Mucosa of rectum (tissue), 2 donors: ENCODE data around the gene SMARCAD1.
"Not testable (repeated sequence)": the region's sequence is repeated elsewhere in the genome, so short reads cannot be mapped to it uniquely, and the experiment has no call there.

Source experiments
- H3K27ac ChIP-seq, 2 donors: one replicate each; pipeline ENCODE4 v1.7.0; 2013; ENCODE audit warnings: inconsistent platforms in 2 of 2, low read depth in 2 of 2, low read length in 2 of 2
- H3K27me3 ChIP-seq, 2 donors: one replicate each; pipeline ENCODE4 v1.7.0; 2013; ENCODE audit warnings: low read length in 2 of 2; ENCODE audit not compliant: control insufficient read depth in 2 of 2, insufficient read depth in 2 of 2
- H3K36me3 ChIP-seq, 2 donors: one replicate each; pipeline ENCODE4 v1.7.0; 2013; ENCODE audit warnings: low read length in 2 of 2; ENCODE audit not compliant: control insufficient read depth in 2 of 2, insufficient read depth in 2 of 2
- H3K4me1 ChIP-seq, 2 donors: one replicate each; pipeline ENCODE4 v1.7.0; 2013; ENCODE audit warnings: low read length in 2 of 2, mild to moderate bottlenecking in 1 of 2; ENCODE audit not compliant: control insufficient read depth in 2 of 2, insufficient read depth in 2 of 2
- H3K4me3 ChIP-seq, 2 donors: one replicate each; pipeline ENCODE4 v1.7.0; 2013; ENCODE audit warnings: low read length in 2 of 2
- H3K9ac ChIP-seq, 2 donors: one replicate each; pipeline ENCODE4 v1.7.0; 2013; ENCODE audit warnings: low read length in 2 of 2, low read depth in 1 of 2, mild to moderate bottlenecking in 1 of 2
- H3K9me3 ChIP-seq, 2 donors: one replicate each; pipeline ENCODE4 v1.7.0; 2013; ENCODE audit warnings: low read length in 2 of 2; ENCODE audit not compliant: control insufficient read depth in 2 of 2
- donor health status: healthy.
- donor health status: Normal muscosa, but diverticular disease.

The SMARCAD1 gene

DNA sequence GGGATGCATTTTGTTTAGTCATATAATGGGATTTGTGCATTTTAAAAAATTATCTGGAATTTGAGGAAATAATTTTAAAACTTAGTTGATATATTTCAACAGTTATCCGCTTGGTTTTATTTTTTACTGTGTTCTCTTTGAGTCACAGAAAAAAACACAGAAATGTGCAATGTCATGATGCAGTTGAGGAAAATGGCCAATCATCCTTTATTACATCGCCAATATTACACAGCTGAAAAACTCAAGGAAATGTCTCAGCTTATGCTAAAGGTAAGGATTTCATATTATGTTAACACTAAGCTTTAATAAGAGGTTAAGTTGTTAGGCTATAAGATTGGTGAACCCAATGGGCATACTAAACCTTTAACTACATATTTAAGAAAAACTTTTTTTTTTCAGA lies 71.1 kb downstream of the SMARCAD1 start:
- Histone ChIP-seq H3K36me3 (peaks cover 46 to 57% of the 10 kb centered on the region in 2 donors), H3K27me3 (no peaks in the 10 kb centered on the region), H3K9me3 (no peaks in the 10 kb centered on the region), H3K9ac (no peak overlapping the region), H3K27ac (no peak overlapping the region), H3K4me1 (no peaks in the 10 kb centered on the region), H3K4me3 (no peak overlapping the region)

DNA sequence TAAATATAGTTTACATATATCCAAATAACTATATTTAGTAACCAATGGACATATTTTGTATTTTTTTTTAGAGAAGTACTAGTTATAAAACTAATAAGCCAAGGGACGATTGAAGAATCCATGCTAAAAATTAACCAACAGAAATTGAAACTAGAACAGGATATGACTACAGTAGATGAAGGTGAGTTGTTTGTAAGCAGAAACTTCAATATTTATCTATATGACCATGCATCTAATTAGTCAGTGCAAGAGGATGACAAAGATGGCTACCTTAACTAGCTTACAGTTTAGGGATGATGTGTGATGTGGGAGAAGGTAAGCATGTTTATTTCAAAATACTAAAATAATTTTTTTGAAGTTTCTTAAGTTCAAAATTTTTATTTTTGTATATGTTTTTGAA lies 77.2 kb downstream of the SMARCAD1 start:
- H3K9me3 ChIP-seq = no peaks in the 10 kb centered on the region
- no peak overlapping the region for H3K4me3 ChIP-seq
- peaks cover 27 to 31% of the 10 kb centered on the region in 2 donors for H3K36me3 ChIP-seq
- no peaks in the 10 kb centered on the region for H3K4me1 ChIP-seq
- no peak overlapping the region for H3K27ac ChIP-seq
- H3K9ac ChIP-seq = no peak overlapping the region
- no peaks in the 10 kb centered on the region for H3K27me3 ChIP-seq

DNA sequence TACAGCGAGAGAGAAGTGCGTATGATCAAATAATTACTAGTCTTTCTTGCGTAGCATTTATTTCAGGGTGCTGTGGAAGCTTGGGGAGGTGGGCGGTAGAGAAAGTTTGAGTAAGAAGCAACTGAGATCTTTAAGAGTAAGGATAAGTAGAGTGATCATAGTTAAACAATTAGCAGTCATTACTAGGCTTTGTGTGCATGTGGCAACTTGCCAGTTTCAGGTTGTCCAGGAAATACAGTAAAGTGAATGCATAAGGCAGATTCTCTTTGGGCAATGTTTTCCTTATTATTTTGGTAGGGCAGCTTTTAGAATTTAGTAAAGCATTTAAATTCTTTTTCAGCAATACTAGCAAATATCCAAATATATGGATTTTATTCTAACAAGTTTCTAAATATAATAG lies 78.0 kb downstream of the SMARCAD1 start:
- no peak overlapping the region for H3K27ac ChIP-seq
- peaks cover 26 to 33% of the 10 kb centered on the region in 2 donors for H3K36me3 ChIP-seq
- no peak overlapping the region for H3K4me3 ChIP-seq
- no peaks in the 10 kb centered on the region for H3K4me1 ChIP-seq
- no peak overlapping the region for H3K9ac ChIP-seq
- no peaks in the 10 kb centered on the region for H3K9me3 ChIP-seq
- H3K27me3 ChIP-seq = no peaks in the 10 kb centered on the region

DNA sequence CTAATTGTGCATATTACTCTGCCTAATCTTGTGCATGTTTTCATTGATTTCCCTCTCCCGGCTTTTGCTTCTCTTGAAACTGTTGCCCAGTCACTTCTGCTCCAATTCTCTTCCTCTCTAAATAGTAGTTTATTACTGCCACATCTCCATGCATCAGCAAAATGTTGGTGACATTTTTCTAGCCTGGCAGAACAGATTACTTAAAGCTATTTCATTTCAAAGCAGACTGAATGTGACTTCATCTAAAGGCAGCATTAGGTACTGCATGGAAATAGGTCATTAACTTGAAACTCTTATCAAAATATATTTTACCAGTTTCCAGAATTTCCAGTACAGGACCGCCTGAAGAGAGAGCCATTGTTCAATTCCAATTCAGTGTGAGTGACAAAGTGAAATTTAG lies 82.6 kb downstream of the SMARCAD1 start:
- Histone ChIP-seq H3K9me3 (no peaks in the 10 kb centered on the region), H3K36me3 (peaks cover 2 to 12% of the 10 kb centered on the region in 2 donors)

DNA sequence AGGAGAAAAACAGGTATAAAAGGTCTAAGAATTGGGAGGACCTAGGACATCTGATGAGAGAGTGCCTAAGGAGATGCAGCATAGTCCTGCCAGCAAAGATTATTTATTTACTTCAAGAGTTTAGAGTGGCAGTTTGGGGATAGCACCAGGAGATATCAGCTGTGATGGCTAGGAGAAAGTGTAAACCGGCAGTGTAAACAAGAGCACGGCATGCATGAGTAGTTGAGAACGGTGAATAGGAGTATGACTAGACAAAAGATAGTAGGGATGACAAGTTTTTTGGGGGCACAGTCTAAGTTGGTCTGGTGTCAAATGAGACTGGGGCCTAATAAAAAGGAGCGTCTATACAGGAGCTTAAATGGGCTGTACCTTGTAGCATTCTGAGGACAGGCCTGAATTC lies 86.3 kb downstream of the SMARCAD1 start:
- not testable (repeated sequence) for H3K4me3 ChIP-seq, H3K36me3 ChIP-seq, H3K4me1 ChIP-seq, H3K9me3 ChIP-seq, H3K27ac ChIP-seq, H3K9ac ChIP-seq, H3K27me3 ChIP-seq

More for the DNA sequence above, 82.6 kb downstream of the SMARCAD1 start:
- Histone ChIP-seq H3K27me3 (no peaks in the 10 kb centered on the region), H3K27ac (no peak overlapping the region), H3K4me1 (no peaks in the 10 kb centered on the region), H3K9ac (no peak overlapping the region), H3K4me3 (no peak overlapping the region)

DNA sequence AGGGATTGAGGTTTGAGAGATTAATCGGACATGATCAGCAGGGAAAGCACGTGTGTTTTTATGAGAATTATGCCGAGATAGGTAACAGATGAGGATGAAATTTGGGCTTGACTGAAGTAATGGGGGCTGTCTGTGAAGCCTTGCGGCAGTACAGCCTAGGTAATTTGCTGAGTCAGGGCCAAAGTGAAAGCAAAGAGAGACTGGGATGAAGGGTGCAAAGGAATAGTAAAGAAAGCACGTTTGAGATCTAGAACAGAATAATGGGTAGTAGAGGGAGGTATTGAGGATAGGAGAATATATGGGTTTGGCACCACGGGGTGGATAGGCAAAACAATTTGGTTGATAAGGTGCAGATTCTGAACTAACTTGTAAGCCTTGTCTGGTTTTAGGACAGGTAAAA lies 87.8 kb downstream of the SMARCAD1 start:
- H3K4me1 ChIP-seq, H3K36me3 ChIP-seq, H3K27ac ChIP-seq, H3K4me3 ChIP-seq, H3K27me3 ChIP-seq, H3K9me3 ChIP-seq, H3K9ac ChIP-seq: not testable (repeated sequence)

DNA sequence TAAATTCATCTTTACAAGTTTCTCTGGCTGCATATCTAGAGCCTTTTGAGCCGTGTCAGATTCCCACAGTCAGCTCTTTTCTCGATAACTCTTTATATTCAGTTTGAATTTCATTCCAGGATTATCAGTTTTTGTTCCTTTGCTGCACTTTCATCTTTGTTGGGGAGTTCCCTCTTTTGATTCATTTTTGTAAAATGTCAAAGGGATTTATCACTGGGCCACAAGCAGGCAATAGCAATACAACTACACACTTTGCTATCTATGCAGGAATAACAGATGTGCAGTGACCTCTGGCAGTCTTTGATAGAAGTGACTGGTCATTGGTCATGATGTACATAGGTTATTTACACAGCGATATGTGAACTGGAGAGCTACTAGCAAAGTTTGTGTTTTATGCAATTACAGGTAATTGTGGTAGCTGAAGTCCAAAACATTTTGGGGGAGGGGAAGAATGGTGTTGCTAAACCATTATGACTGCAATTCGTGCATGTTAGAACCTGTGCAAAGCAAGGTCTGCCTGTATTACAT lies 91.1 kb downstream of the SMARCAD1 start:
- Histone ChIP-seq H3K4me1 (no peaks in the 10 kb centered on the region), H3K9ac (no peak overlapping the region), H3K4me3 (no peak overlapping the region), H3K36me3 (no peaks in the 10 kb centered on the region), H3K9me3 (no peaks in the 10 kb centered on the region), H3K27ac (no peak overlapping the region), H3K27me3 (no peaks in the 10 kb centered on the region)

DNA sequence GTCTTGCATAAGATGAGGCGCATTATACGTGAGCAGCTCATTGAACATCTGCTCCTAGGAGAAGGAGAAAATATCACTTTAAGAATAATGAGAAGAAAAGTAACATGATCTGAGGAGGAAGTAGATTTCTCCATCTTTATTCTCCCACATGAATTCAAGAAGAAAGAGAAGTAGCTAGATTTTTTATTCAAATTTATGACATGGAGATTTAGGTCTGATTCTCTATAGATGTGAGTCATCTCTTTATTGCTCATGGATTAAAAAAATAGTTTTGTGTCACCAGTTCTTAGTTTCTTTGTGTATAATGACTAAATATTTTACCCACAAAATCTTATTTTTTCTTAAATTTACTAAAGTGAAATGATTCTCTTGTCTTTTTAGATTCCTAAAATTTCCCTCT lies 94.5 kb downstream of the SMARCAD1 start:
- H3K9me3 ChIP-seq = no peaks in the 10 kb centered on the region
- no peaks in the 10 kb centered on the region for H3K36me3 ChIP-seq
- H3K4me1 ChIP-seq = no peaks in the 10 kb centered on the region
- no peaks in the 10 kb centered on the region for H3K27me3 ChIP-seq
- no peak overlapping the region for H3K9ac ChIP-seq
- no peak overlapping the region for H3K27ac ChIP-seq
- no peak overlapping the region for H3K4me3 ChIP-seq

DNA sequence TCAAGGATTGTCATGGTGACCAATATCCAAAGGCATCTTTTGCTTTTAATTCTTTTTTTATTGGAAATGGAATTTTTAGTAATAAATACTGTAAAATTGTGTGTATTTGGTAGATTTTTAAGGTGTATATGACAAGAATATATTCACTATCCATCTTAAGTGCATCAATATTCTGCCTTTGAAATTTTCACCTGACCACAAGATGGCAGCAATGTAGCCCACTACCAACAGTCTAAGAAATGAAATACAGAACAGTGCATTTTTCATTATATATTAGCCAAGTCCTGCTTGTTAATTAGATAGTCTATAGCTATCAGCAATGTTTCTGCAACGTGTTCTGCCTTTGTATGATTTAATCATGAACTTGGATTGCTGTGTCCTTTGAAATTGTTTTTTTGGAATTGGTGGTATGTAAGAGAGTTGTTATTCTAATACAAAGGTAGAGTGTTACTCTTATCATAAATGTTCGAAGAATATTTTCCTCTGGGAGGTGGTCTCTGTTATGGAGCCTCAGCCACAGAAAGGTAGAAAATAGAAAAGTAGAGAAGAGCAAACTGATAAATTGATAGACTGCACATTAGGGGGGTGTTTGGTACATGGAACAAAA lies 96.8 kb downstream of the SMARCAD1 start:
- Histone ChIP-seq H3K27me3 (no peaks in the 10 kb centered on the region), H3K27ac (no peak overlapping the region)

DNA sequence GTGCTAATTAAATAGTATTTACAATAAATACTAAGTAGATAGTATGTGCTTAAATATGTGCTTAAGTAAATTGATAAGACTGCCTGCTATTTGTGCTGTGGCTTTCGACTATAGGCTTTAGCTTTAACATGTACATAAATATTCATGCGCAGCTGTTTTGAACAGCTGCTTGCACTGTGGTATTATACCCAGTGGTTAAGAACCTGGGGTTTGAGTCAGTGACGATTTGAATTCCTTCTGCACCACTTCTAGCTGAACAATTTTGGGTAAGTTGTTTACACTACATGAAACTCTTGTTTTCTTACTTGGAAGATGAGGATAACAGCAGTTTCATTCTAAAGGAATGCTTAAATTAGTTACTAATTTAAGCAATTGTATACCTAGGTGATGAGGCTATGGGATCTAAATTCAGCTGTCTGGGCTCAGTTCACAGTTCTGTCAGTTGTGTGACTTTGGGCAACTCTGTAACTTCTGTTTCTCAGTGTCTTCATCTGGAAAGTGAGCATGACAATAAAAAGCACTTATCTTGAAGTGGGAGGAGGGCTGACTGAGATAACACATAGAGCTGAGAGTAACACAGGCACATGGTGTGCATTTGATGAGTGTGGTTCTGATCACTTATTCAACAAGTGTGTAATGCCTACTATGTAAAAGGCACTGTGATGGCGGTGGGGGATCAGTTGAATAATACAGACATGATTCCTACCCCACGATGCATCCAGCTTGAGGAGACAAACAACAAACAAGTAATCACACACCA lies 98.0 kb downstream of the SMARCAD1 start:
- Histone ChIP-seq H3K9me3 (no peaks in the 10 kb centered on the region), H3K36me3 (no peaks in the 10 kb centered on the region), H3K27me3 (no peaks in the 10 kb centered on the region), H3K4me3 (no peak overlapping the region), H3K4me1 (no peaks in the 10 kb centered on the region), H3K9ac (no peak overlapping the region), H3K27ac (no peak overlapping the region)

More for the DNA sequence above, 96.8 kb downstream of the SMARCAD1 start:
- no peaks in the 10 kb centered on the region for H3K9me3 ChIP-seq
- H3K4me3 ChIP-seq = no peak overlapping the region
- H3K4me1 ChIP-seq = no peaks in the 10 kb centered on the region
- H3K36me3 ChIP-seq = no peaks in the 10 kb centered on the region
- H3K9ac ChIP-seq = no peak overlapping the region
